Caki2 (cell line): Measurements from ENCODE around the gene TAMALIN. TPM values are rescaled to one million over a fixed set of nuclear protein-coding genes. Genes with fewer than 3 reads are reported as not detected.

Experiments
- DNase-seq: peaks from one replicate; pipeline ENCODE4 v3.0.0-alpha.2; 2015; ENCODE audit warnings: low read depth
- in situ Hi-C: cut with HindIII; loops from 2 replicates; pipeline ENCODE4 v1.10.0; 2016; ENCODE audit warnings: low sequenced_read_pairs, low pct_unique_long_range_greater_than_20kb, mixed read lengths
- total RNA-seq: library from RNA; depleted of rRNA; stranded (reverse); fragments of >200 nt; shearing (Covaris generic); gene quantifications from 2 replicates; pipeline ENCODE4 v1.2.3, GENCODE V29; 2014; ENCODE audit warnings: low replicate concordance; rRNA removed

TAMALIN gene
- not detected in 2 replicates for total RNA-seq

DNA sequence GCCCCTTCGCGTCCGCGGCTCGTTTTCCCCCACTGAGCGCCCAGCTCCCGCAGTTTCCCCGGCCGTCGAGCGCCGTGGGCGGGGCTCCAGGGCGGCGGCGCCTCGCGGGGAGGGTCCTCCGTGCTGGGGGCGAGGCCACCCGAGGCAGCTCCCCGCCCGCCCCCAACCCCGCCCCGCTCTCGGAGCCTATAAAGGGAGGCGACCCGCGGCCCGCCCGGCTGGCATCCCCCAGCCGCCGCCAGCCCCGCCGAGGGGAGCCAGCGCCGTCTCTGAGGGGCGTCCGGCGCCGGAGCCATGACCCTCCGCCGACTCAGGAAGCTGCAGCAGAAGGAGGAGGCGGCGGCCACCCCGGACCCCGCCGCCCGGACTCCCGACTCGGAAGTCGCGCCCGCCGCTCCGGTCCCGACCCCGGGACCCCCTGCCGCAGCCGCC, at the start of gene TAMALIN:
Gene TAMALIN, plus strand, starts transcription at position 221 of the 432 bp plus-strand sequence. Its CDS starts 74 bp downstream, at position 295.
- no peak for DNase-seq
- in situ Hi-C loops, result no loop called here

DNA sequence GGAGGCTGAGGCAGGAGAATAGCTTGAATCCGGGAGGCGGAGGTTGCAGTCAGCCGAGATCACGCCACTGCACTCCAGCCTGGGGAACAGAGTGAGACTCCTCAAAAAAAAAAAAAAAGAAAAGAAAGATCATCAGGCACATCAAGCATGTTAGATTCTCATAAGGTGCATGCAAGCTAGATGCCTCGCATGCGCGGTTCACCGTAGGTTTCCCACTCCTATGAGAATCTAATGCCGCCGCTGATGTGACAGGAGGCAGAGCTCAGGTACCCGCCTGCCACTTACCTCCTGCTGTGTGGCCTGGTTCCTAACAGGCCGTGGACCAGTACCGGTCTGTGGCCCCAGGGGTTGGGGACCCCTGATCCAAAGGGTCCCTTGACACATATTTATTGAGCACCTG, 48.2 kb upstream of the TAMALIN start:
- in situ Hi-C loops, result no loop called here
- no peak for DNase-seq

DNA sequence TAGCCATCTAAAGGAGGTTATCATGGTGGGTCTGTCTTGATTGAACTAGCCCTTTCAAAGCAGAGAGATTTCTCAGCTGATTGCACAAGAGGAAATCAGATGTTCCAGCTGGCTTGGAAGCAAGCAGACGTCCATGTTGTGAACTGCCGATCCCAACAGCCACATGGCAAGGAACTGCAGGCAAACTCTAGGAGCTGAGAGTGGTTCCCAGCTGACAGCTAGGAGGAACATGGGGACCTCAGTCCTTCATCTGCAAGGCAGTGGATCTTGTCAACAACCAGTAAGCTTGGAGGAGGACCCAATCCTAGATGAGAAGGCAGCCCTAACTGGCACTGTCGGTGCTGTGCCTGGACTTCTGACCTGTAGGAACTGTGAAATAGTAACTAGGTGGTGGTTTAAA, 47.5 kb upstream of the TAMALIN start:
- DNase-seq, result no peak

DNA sequence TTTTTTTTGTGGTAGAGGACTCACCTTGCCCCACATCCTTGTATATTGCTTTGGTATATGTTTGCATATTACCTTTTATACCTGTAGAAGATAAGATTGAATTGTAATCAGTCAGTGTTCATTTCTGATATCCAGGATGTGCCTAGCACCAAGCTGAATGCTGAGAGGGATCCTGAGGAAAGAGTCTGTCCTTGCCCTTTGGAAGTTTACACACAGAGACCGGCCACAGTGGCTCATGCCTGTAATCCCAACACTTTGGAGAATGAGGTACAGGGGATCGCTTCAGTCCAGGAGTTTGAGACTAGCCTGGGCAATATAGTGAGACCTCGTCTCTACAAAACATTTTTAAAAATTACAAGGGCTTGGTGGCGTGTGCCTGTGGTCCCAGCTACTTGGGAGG, 46.8 kb upstream of the TAMALIN start:
- in situ Hi-C loops, result no loop called here
- DNase-seq, result no peak

More for the DNA sequence above, 47.5 kb upstream of the TAMALIN start:
- in situ Hi-C loops, result no loop called here

DNA sequence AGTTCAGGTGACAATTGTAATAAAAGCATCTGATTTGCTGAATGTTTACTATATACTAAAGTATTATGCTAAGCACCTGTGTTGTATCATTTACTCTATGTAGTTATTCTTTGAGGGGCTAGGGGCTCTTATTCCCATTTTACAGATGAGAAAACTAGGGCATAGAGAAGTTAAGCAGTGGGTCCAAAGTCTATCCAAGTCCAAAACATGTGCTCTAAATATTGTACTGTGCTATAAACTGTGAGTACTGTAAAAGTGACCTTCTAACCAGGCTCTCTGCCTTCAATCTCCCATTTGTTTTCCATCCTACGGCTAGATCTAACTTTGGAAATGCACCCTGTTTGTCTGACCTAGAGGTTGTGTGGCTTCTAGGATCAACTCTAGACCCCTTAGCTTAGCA, 46.3 kb upstream of the TAMALIN start:
- DNase-seq, result no peak
- in situ Hi-C loops, result no loop called here

DNA sequence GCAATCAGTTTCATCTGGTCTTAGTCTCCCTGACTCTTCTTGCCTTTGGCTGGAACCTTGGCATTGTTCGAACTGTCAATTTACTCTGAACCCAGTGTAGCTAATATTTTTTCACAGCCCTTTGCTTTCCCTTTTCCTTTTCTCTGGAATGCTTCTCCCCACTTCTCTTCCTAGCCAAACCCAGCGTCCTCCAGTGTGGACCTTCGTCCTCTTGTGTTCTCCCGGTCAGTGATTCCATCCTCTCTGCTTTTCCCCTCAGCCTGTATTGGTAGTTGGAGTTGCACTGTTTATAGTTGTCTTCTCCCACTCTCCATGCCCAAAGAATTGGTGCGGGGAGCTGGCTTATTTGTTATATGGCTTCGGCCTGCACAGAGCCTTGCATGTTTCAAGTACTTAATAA, 45.9 kb upstream of the TAMALIN start:
- in situ Hi-C loops, result no loop called here
- no peak for DNase-seq

DNA sequence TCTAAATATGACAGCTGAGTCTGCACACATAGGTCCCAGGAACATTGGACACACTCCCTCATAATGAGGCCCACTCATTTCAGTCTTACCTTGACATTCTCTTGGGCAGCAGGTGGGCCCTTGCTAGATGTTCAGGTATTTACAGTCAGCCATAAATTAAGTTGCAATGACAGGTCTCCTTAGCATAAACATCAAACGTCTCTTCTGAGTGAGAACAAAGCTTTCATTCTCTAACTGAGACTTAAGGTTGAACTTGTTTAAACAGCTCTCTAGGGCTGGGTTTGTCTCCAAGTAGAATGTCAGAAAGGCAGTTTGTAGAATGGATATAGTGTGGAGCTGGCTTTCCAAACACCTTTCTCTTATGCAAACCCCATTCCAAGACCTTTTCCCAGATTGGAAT, 44.9 kb upstream of the TAMALIN start:
- in situ Hi-C loops, result no loop called here
- peak; percentile 41 for DNase-seq

DNA sequence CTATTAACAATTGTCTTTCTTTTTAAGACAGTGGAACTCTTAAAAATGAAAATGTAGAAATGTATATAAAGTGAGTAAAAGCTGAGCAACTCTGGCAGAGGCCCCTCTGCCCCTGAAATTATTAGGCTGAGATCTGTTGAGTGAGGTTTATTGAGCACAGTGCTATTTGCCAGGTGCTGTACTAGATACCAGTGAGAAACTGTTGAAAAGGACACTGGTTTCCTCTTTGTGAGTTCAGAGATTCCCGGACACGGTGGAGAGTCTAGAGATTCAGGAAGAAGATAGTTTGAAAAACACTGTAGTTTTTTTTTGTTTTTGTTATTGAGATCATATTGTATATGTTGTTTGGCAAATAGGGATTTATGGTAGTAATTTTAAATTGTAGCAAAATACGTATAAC, 44.0 kb upstream of the TAMALIN start:
- no peak for DNase-seq
- in situ Hi-C loops, result no loop called here

DNA sequence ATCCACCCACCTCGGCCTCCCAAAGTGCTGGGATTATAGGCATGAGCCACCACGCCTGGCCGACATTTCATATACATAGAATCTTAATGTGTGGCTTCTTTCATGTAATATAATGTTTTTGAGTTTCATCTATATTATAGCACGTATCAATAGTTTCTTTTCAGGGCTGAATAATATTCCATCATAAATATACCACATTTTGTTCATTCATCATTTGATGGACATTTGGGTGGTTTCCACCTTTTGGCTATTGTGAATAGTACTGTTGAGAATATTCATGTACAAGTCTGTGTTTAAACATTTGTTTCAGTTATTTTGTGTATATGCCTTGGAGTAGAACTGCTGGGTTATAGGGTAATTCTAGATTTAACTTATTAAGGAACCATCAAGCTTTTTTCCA, 43.3 kb upstream of the TAMALIN start:
- in situ Hi-C loops, result no loop called here
- no peak for DNase-seq

DNA sequence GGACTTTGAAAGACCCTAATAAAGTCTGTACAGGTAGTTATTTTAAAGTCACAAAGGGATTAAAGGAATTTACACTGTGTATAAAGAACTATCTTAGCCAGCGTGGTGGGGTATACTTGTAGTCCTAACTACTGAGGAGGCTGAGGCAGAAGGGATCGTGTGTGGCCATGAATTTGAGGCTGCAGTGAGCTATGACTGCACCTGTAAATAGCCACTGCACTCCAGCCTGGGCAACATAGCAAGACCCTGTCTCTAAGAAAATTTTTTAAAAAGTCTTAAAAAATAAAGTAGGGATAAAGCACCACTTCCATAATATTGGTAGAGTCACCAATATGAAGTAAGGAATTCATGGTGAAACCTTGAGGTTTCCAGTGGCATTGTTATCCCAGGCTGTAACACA, 37.1 kb upstream of the TAMALIN start:
- in situ Hi-C loops, result no loop called here

DNA sequence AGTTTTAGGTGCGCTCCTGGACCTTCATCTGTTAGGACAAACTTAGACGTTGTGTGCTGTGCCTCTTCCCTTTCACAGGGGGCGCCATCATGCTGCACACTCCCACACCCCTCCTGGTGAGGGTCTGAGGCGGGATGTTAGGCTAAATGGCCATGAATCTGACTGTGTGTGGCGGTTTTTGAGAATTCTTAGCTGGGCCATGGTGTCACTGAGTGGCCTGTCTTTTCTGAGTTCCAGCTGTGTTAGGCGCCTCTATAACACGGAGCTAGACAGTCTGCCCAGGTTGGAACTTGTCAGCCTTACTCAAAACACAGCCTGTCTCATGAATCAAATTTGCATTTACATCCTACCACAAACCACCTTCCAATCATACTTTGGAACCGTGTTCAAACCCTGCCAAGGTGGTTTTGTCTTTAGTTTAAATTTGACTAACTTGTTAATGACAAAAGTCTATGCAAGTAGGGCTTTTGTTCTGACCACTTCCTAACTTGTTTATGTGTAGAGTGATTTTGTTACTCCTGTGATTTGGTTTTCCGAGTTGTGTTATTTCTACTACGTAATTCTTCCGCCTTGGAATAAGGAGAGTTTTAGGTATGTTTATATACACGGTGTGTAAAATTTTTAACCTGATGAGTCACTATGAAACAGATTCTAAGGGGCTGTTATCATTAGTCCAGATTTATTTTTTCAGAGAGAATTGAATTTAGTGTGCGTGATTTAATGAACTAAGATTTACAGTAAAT, 35.7 kb upstream of the TAMALIN start:
- DNase-seq, result peak; percentile 94
- in situ Hi-C loops, result no loop called here

More for the DNA sequence above, 37.1 kb upstream of the TAMALIN start:
- no peak for DNase-seq

DNA sequence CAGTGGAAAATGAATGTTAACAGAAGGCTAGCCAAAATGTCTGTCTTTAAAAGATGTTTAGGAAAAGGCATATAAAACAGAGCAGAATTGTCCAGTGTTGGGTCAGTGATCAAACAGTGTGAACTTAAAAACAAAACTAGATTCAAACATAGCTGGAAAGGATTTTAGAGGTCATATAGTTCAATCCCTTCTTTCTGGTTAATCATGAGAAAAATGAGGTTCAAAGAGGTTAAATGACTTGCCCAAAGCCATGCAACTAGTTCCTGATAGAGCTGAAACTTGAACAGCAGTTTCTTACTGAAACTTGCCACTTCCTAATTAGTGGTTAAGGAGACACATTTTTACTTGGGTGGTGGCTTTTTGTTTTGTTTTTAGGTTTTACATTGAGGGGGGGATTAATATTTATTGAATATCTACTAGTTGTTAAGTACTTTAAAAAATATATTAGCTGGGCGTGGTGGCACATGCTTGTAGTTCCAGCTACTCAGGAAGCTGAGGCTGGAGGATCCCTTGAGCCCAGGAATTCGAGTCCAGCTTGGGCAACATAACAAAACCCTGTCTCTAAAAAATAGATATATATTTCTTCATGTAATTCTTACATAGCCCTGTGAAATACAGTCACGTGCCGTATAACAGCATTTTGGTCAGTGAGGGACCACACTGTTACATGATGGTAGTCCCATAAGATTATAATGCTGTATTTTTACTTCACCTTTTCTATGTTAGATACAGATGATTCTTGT, 34.9 kb upstream of the TAMALIN start:
- DNase-seq, result peak; percentile 87

DNA sequence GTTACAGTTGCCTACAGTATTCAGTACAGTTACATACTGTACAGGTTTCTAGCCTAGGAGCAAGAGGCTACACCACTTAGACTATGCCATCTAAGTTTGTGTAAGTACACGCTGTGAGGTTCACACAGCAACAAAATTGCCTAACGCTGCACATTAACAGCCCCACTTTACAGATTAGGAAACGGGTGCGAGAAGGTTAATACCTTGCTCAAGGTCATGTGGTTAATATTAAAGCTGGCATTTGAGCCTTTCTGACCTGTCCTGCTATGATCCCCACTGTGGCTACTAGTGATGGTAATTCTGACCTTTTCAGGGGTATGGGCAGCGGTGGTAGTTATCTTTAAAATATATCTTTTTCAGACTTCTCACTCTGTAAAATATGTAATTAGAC, 34.3 kb upstream of the TAMALIN start:
- no peak for DNase-seq
- in situ Hi-C loops, result no loop called here

More for the DNA sequence above, 34.9 kb upstream of the TAMALIN start:
- in situ Hi-C loops, result no loop called here

DNA sequence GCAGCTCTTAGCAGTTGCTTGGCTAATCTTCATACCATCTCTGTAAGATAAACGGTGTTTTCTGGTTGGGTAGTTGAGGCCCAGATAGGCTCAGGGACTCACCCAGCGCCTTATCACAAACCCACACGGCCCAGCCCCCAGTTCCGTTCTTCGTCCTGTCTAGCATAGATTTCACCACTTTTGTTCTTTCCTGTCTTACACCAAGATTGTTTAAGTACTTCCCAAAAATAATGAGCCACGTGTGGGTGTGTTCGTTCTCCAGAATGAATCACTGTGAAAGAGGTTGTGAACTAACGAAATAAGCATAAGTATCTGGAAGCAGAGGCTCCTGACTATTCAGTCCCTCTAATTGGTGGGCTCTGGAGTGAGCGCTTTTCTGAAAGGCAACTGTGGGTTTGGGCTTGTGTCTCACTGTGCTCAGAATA, 33.9 kb upstream of the TAMALIN start:
- in situ Hi-C loops, result no loop called here
- DNase-seq, result peak; percentile 40

DNA sequence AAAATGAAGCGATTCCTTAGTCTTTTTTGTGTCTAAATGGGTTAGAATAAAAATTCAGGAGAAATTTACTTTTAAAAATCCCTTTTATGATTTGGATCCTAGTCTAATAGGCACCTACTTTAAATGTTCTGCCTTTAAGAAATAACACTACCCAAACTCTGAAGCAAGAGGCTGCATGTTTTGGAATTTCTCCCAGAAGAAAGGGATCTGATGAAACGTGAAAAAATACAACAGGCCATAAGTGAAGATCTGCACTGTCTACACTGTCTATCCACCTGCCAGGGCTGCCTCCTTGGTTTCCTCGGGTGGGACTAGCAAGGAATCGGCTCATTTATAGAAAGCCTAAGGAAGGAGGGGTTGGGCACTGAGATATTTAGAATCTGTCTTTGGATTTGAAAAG, 33.2 kb upstream of the TAMALIN start:
- in situ Hi-C loops, result no loop called here
- no peak for DNase-seq

DNA sequence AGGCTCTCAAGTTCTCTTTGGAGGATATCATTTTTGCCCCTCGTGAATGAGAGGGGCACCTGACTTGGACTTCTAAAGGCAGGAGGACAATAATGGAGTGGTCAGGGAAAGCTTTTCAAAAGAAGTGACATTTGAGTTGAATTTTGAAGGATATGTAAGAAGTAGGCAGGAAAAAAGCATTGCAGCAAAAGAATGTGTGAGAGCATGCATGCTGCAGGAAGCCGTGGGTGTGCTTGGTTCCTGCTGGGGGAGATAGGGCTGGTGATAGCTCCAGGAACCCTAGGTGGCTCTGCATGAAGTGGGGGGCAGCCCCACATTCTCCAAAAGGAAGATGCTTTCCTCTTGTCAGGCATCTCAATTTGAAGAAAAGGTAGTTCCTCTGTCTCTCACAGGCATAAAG, 32.1 kb upstream of the TAMALIN start:
- no peak for DNase-seq
- in situ Hi-C loops, result no loop called here

DNA sequence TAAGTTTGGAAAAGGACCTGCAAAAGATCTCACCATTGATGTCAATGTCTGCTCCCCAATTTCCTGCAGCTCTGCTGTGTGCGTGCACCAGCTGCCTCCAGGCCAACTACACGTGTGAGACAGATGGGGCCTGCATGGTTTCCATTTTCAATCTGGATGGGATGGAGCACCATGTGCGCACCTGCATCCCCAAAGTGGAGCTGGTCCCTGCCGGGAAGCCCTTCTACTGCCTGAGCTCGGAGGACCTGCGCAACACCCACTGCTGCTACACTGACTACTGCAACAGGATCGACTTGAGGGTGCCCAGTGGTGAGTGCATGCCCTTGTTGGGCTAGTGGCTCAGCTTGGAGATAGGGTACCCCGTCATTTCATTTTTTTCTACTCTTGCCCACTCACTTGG, 31.6 kb upstream of the TAMALIN start:
- in situ Hi-C loops, result no loop called here

DNA sequence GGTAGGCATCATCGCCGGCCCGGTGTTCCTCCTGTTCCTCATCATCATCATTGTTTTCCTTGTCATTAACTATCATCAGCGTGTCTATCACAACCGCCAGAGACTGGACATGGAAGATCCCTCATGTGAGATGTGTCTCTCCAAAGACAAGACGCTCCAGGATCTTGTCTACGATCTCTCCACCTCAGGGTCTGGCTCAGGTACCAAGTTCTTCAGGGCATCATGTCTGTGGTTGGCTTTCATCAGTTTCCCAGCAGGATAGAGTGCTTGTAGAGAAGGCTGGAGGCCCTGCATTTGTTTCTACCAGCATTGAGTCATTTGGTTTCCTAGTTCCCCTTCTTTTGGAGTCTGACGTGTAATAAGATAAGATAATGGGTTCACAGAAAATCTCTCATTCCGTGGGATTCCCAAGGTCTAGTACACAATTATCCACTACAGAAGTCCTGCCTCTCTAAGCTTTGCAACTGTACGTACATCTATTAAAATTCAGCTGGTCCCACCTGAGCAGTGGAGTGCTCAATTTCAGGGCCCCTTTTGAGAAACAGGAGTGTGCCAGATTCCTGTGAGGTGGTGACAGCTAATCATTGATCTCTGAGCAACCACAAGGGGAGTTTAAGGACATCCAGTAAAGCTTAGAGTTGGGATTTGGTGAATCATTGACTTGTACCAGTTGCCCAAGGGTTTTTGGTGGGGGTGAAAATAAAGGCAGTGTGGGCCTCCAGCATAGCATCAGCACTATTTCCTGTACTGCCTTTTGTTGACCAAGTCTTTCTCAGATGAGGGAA, 30.2 kb upstream of the TAMALIN start:
- in situ Hi-C loops, result no loop called here
- peak; percentile 96 for DNase-seq

More for the DNA sequence above, 31.6 kb upstream of the TAMALIN start:
- DNase-seq, result no peak

DNA sequence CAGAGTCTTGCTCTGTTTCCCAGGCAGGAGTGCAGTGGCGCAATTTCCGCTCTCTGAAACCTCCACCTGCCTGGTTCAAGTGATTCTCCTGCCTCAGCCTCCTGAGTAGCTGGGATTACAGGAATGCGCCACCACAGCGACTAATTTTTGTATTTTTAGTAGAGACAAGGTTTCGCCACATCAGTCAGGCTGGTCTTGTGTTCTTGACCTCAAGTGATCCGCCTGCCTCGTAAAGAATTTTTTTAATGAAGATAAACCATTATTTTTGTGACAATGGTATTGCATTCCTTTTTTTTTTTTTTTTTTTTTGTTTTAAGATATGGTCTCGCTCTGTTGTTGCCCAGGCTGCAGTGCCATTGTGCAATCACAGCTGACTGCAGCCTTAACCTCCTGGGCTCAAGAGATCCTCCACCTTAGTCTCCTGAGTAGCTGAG, 29.4 kb upstream of the TAMALIN start:
- in situ Hi-C loops, result no loop called here
- peak; percentile 87 for DNase-seq
